ENCODE data around the gene SLC6A19. TPM values are rescaled to one million over a fixed set of nuclear protein-coding genes. Genes with fewer than 3 reads are reported as not detected.

Gene SLC6A19
- total and polyA plus RNA-seq, 2 of the 13 experiments (the other 11 are each of a cell fraction or from before 2014, with no cell fraction given) = 0.02 TPM; not detected in 1

DNA sequence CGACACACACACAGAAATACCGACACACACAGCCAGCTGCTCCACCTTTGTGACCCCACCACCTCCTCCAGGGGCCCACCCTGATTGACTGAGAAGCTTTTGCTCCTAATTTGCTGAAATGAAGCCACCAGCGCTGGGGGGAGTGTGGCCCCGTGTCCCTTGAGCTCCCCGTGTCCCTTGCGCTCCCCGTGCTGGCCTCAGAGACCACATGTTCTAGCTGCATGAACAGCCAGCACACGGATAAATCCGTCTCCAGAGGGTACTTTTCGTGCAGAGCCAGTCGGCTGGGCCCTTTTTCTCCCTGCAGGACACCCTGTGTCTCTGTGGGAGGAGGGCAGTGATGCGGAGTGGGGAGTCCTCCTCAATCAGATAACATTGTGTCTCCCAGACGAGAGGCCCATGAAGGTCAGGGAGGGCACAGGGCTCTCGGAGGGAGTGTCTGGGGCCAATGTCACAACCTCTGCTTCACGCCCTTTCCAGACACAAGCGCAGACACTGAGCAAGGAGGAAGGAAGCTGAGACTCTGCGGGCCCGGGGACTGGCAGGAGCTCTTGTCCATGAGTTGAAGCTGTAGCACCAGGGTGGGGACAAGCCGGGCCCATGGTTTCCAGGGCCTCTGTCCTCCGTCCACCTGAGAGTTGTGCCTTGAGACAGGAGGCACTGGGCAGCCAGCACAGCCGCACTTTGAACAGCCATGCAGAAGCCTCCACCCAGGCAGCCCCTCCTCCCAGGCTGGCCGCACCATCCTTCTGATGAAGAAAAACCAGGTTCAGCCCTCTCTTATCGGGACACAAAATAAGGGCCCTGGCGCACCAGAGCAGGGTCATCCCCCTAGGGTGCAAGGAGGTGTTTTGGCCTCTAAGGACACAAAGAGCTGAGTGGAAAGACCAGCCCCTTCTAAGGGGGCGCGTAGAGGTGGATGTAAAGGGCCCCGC lies 36.4 kb upstream of the SLC6A19 start (continued):
- TF ChIP-seq, protein P1, sequence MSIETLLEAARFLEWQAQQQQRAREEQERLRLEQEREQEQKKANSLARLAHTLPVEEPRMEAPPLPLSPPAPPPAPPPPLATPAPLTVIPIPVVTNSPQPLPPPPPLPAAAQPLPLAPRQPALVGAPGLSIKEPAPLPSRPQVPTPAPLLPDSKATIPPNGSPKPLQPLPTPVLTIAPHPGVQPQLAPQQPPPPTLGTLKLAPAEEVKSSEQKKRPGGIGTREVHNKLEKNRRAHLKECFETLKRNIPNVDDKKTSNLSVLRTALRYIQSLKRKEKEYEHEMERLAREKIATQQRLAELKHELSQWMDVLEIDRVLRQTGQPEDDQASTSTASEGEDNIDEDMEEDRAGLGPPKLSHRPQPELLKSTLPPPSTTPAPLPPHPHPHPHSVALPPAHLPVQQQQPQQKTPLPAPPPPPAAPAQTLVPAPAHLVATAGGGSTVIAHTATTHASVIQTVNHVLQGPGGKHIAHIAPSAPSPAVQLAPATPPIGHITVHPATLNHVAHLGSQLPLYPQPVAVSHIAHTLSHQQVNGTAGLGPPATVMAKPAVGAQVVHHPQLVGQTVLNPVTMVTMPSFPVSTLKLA (IDR thresholded peaks at IDR 0.05) = 0 out of 2 replicates have a peak, but pooled peaks have one; percentile 0
- TF ChIP-seq ZFP36 (IDR thresholded peaks at IDR 0.05; ENCODE audit: borderline replicate concordance, low read depth, low read length, partially characterized antibody) (peak; percentile 27), HNF4A (CRISPR knock-in tag; IDR thresholded peaks at IDR 0.05) (0 out of 2 replicates have a peak, but pooled peaks have one; percentile 15), ZNF605 (CRISPR knock-in tag; IDR thresholded peaks at IDR 0.05) (no peak)

DNA sequence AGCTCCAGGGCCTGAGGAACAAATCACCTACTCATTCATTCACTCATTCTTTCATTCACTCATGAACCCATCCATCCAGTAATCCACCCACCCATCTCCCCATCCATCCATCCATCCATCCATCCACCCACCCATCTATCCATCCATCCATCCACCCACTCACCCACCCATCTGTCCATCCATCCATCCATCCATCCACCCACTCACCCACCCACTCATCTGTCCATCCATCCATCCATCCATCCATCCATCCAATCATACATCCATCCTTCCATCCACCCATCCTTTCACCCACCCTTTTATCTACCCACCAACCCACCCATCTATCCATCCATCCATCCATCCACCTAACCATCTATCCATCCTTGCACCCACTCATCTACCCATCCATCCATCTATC lies 35.5 kb upstream of the SLC6A19 start:
- no TSS peak for BruUV-seq (replicated peaks)
- H2AFZ ChIP-seq (ENCODE audit: low read length) = no peak overlapping the region
- H4K20me1 ChIP-seq (ENCODE audit: insufficient read depth, low read length) = no peaks in the 10 kb centered on the region
- ChIA-PET CTCF (ENCODE audit: low intra/inter-chr PET ratio, low total read pairs) (no interaction called here), POLR2A (interaction anchor here (1.9 kb wide), 1 partner anchor 59 kb away, joined by 8 read pairs; no protein-coding TSS in a partner anchor)
- in situ Hi-C loops (cut with HindIII; ENCODE audit: extremely low pct_ligation_motif_present, low pct_unique_long_range_greater_than_20kb) = loop anchor here (10.0 kb wide), 1 partner anchor 241 kb away; no protein-coding TSS in a partner anchor
- H3K79me2 ChIP-seq (ENCODE audit: insufficient read depth, low read length) = no peaks in the 10 kb centered on the region
- peaks cover 60% of the 10 kb centered on the region for H3K4me1 ChIP-seq (ENCODE audit: insufficient read depth, low read length)
- no peak overlapping the region for H3K4me2 ChIP-seq (ENCODE audit: low read depth, low read length)
- no peak overlapping the region for H3K27ac ChIP-seq (ENCODE audit: extremely low read length, insufficient read depth, low read length)
- no peak for TF ChIP-seq SOX5 (CRISPR knock-in tag; IDR thresholded peaks at IDR 0.05; ENCODE audit: borderline replicate concordance)
- TF ChIP-seq, protein P1 (IDR thresholded peaks at IDR 0.05) = 0 out of 2 replicates have a peak, but pooled peaks have one; percentile 6
- ATAC-seq = no peak
- H3K9ac ChIP-seq (ENCODE audit: insufficient read depth, low read depth, low read length) = no peak overlapping the region
- no peaks in the 10 kb centered on the region for H3K9me3 ChIP-seq (ENCODE audit: low read length)
- no peaks in the 10 kb centered on the region for H3K36me3 ChIP-seq (replicated peaks in 1 of 2; ENCODE audit: control insufficient read depth in 1 of 2, insufficient read depth in 2 of 2, low read length in 2 of 2)
- no peak for FAIRE-seq
- H3K4me3 ChIP-seq (replicated peaks in 1 of 3; ENCODE audit: insufficient read depth in 1 of 3, low read depth in 2 of 3, low read length in 3 of 3) = no peak overlapping the region
- intact Hi-C loops (cut with micrococcal nuclease; ENCODE audit: unreplicated experiment) = loop anchor here (2.0 to 5.0 kb wide), 3 partner anchors 25 to 244 kb away; no protein-coding TSS in a partner anchor
- DNase-seq (ENCODE audit: low spot score) = no peak
- peaks cover 5 to 36% of the 10 kb centered on the region in 2 experiments; a peak in 4 of 5 replicates for H3K27me3 ChIP-seq (ENCODE audit: control insufficient read depth in 1 of 2, insufficient read depth in 2 of 2, low read length in 2 of 2)

Data from HepG2 (cell line).